ENCODE measurements around the gene DCTPP1.

Gene DCTPP1

DNA sequence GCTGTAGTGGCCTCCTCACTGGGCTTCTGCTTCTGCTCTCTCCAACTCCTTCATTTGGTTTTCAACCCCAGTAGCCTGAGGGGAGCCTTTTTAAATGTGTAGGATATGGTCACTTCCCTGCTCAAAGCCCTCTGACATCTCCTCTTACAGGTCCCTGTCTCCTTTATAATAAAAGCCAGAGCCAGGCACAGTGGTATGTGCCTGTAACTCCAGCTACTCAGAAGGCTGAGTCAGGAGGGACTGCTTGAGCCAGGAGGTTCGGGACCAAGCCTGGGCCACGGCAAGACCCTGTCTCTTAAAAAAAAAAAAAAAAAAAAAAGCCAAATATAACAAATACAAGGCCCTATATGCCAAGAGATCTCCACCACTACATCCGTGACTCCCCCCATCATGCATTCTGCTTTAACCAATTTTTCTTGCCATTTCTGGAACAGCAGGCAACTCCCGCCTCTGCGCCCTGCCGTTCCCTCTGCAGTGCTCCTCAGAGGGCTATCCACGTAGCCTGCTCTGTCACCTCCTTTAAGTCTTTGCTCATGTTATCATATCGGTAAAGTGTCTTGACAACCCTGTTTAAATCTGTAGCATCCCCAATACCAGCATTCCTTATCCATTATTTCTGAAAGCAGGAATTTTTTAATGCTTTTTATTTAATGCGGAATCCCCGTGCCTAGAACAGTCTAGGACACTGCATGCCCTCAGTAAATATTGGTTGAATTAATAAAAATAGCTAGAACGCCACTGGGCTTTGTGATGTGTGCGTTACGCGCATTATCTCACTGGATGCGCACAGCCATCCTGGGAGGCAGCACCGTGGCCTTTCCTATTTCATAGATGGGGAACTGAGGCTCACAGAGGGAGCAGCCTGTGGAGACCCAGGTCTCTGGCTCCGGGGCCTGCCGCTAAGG, 13.0 kb downstream of the DCTPP1 start:
- TF ChIP-seq, protein P1, sequence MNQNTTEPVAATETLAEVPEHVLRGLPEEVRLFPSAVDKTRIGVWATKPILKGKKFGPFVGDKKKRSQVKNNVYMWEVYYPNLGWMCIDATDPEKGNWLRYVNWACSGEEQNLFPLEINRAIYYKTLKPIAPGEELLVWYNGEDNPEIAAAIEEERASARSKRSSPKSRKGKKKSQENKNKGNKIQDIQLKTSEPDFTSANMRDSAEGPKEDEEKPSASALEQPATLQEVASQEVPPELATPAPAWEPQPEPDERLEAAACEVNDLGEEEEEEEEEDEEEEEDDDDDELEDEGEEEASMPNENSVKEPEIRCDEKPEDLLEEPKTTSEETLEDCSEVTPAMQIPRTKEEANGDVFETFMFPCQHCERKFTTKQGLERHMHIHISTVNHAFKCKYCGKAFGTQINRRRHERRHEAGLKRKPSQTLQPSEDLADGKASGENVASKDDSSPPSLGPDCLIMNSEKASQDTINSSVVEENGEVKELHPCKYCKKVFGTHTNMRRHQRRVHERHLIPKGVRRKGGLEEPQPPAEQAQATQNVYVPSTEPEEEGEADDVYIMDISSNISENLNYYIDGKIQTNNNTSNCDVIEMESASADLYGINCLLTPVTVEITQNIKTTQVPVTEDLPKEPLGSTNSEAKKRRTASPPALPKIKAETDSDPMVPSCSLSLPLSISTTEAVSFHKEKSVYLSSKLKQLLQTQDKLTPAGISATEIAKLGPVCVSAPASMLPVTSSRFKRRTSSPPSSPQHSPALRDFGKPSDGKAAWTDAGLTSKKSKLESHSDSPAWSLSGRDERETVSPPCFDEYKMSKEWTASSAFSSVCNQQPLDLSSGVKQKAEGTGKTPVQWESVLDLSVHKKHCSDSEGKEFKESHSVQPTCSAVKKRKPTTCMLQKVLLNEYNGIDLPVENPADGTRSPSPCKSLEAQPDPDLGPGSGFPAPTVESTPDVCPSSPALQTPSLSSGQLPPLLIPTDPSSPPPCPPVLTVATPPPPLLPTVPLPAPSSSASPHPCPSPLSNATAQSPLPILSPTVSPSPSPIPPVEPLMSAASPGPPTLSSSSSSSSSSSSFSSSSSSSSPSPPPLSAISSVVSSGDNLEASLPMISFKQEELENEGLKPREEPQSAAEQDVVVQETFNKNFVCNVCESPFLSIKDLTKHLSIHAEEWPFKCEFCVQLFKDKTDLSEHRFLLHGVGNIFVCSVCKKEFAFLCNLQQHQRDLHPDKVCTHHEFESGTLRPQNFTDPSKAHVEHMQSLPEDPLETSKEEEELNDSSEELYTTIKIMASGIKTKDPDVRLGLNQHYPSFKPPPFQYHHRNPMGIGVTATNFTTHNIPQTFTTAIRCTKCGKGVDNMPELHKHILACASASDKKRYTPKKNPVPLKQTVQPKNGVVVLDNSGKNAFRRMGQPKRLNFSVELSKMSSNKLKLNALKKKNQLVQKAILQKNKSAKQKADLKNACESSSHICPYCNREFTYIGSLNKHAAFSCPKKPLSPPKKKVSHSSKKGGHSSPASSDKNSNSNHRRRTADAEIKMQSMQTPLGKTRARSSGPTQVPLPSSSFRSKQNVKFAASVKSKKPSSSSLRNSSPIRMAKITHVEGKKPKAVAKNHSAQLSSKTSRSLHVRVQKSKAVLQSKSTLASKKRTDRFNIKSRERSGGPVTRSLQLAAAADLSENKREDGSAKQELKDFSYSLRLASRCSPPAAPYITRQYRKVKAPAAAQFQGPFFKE (tag by site-specific recombination; IDR thresholded peaks at IDR 0.05; ENCODE audit: borderline replicate concordance) = no peak
- no peak for TF ChIP-seq ZNF350 (tag by site-specific recombination; IDR thresholded peaks at IDR 0.05)
- TF ChIP-seq, protein P2, sequence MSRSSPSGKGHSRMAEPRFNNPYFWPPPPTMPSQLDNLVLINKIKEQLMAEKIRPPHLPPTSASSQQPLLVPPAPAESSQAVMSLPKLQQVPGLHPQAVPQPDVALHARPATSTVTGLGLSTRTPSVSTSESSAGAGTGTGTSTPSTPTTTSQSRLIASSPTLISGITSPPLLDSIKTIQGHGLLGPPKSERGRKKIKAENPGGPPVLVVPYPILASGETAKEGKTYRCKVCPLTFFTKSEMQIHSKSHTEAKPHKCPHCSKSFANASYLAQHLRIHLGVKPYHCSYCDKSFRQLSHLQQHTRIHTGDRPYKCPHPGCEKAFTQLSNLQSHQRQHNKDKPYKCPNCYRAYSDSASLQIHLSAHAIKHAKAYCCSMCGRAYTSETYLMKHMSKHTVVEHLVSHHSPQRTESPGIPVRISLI (tag by site-specific recombination; IDR thresholded peaks at IDR 0.05) = 0 out of 2 replicates have a peak, but pooled peaks have one; percentile 50
- no peak for TF ChIP-seq ZNF324 (tag by site-specific recombination; IDR thresholded peaks at IDR 0.05)
- TF ChIP-seq ZNF341 (tag by site-specific recombination; IDR thresholded peaks at IDR 0.05; ENCODE audit: low read depth) = peak; percentile 66
- TF ChIP-seq ZNF837 (tag by site-specific recombination; IDR thresholded peaks at IDR 0.05) = no peak
- TF ChIP-seq ZNF585B (tag by site-specific recombination; IDR thresholded peaks at IDR 0.05) = no peak
- TF ChIP-seq ZNF600 (tag by site-specific recombination; IDR thresholded peaks at IDR 0.05) = peak; percentile 51; the same call in 1 of the 2 replicates
- TF ChIP-seq, protein P3, sequence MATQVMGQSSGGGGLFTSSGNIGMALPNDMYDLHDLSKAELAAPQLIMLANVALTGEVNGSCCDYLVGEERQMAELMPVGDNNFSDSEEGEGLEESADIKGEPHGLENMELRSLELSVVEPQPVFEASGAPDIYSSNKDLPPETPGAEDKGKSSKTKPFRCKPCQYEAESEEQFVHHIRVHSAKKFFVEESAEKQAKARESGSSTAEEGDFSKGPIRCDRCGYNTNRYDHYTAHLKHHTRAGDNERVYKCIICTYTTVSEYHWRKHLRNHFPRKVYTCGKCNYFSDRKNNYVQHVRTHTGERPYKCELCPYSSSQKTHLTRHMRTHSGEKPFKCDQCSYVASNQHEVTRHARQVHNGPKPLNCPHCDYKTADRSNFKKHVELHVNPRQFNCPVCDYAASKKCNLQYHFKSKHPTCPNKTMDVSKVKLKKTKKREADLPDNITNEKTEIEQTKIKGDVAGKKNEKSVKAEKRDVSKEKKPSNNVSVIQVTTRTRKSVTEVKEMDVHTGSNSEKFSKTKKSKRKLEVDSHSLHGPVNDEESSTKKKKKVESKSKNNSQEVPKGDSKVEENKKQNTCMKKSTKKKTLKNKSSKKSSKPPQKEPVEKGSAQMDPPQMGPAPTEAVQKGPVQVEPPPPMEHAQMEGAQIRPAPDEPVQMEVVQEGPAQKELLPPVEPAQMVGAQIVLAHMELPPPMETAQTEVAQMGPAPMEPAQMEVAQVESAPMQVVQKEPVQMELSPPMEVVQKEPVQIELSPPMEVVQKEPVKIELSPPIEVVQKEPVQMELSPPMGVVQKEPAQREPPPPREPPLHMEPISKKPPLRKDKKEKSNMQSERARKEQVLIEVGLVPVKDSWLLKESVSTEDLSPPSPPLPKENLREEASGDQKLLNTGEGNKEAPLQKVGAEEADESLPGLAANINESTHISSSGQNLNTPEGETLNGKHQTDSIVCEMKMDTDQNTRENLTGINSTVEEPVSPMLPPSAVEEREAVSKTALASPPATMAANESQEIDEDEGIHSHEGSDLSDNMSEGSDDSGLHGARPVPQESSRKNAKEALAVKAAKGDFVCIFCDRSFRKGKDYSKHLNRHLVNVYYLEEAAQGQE (tag by site-specific recombination; IDR thresholded peaks at IDR 0.05) = no peak
- peak; percentile 69; the same call in 1 of the 2 replicates for TF ChIP-seq MYNN (tag by site-specific recombination; IDR thresholded peaks at IDR 0.05; ENCODE audit: borderline replicate concordance)
- no peak for TF ChIP-seq ZBTB17 (tag by site-specific recombination; IDR thresholded peaks at IDR 0.05)
- no peak overlapping the region for H3K4me3 ChIP-seq (ENCODE audit: low read depth, low read length)
- peak overlapping the region; percentile 85; the same call in 1 of the 2 replicates for H3K27ac ChIP-seq (ENCODE audit: extremely low read depth, low read depth, low read length)

More for the DNA sequence above, 13.0 kb downstream of the DCTPP1 start:
- Histone ChIP-seq H3K4me1 (ENCODE audit: control insufficient read depth, insufficient read depth, low read length) (peaks cover 12% of the 10 kb centered on the region), H3K36me3 (ENCODE audit: control insufficient read depth in 2 of 2, insufficient read depth in 1 of 2, low read length in 2 of 2) (peaks cover 42 to 84% of the 10 kb centered on the region in 2 experiments; a peak in 2 of 3 replicates), H3K9me3 (ENCODE audit: control insufficient read depth, insufficient read depth, low read depth, low read length) (no peaks in the 10 kb centered on the region)
- POLR2A ChIA-PET = interaction anchor here (0.6 to 2.8 kb wide), 27 partner anchors 9 to 351 kb away, joined by 3 to 64 read pairs (median 7); partner anchors contain the start of genes ALDOA, CD2BP2, DCTPP1 and FBRS
- CTCF ChIA-PET = interaction anchor here (0.6 to 2.5 kb wide), 9 partner anchors 7 to 427 kb away, joined by 3 to 15 read pairs (median 5); partner anchors contain the start of genes DCTPP1 and ZNF48
